HCT116 (cell line): ENCODE results near the gene TIAM2. TPM values are rescaled to one million over a fixed set of nuclear protein-coding genes. Genes with fewer than 3 reads are reported as not detected.

Source experiments
- ATAC-seq: fragments of 200-7000 bp; cut with Tn5 transposase; 2 replicates; pipeline ENCODE4 v1.9.1; 2020; ENCODE audit warnings: mild to moderate bottlenecking, moderate library complexity
- BruUV-seq: library from RNA; stranded (reverse); fragments of 400-500 nt; replicated peaks from 2 replicates; lab custom pipeline; 2021; lab: Mats Ljungman, UMichigan
- CTCF ChIA-PET: fragments of 300-600 bp; sonication (Branson Sonifier 250); formaldehyde crosslinking; loops from one replicate; lab custom pipeline; 2021; ENCODE audit warnings: antibody characterized with exemption; lab: Charles Lee
- POLR2A ChIA-PET: fragments of 300-600, 350-600 bp; sonication (Branson Sonifier 250); formaldehyde crosslinking; loops from one replicate; lab custom pipeline; 2021; ENCODE audit warnings: antibody characterized with exemption; lab: Charles Lee
- RAD21 ChIA-PET, 2 experiments: fragments of 300-600 bp; sonication (Branson Sonifier 250); formaldehyde crosslinking; loops; one replicate each; lab custom pipeline; 2023; ENCODE audit warnings: low total read pairs in 2 of 2; ENCODE audit not compliant: uncharacterized antibody in 2 of 2, unreplicated experiment in 2 of 2, low non-redundant PET in 1 of 2; lab: Charles Lee
- DNase-seq: peaks from one replicate; pipeline ENCODE4 v3.0.0-alpha.2; 2010; ENCODE audit warnings: low read depth, low spot score
- H2AFZ ChIP-seq: fragments of 200-600 bp; shearing (Covaris generic), sonication (generic); 2 replicates; pipeline ENCODE4 v1.6.1; 2017; ENCODE audit warnings: low read depth, mixed run types, mixed read lengths, antibody characterized with exemption, low read length; ENCODE audit not compliant: poor library complexity, severe bottlenecking
- H3K27ac ChIP-seq: 2 replicates; pipeline ENCODE4 v1.5.1; 2012; ENCODE audit warnings: low read depth, low read length
- H3K27me3 ChIP-seq: fragments of 200-600 bp; sonication (generic); 2 replicates; pipeline ENCODE4 v1.6.1; 2016; ENCODE audit warnings: mixed run types, low read length, mixed read lengths; ENCODE audit not compliant: insufficient read depth
- H3K36me3 ChIP-seq, 2 experiments: fragments of 200-500 bp in 1 of 2; fragments of 200-600 bp in 1 of 2; sonication (Bioruptor generic) in 1 of 2; sonication (generic) in 1 of 2; 2 replicates each; pipeline versions ENCODE4 v1.5.1 to v1.6.1; 2014 to 2016; ENCODE audit warnings: low read length in 2 of 2, inconsistent platforms in 1 of 2, mixed read lengths in 1 of 2, mixed run types in 1 of 2; ENCODE audit not compliant: insufficient read depth in 2 of 2, control insufficient read depth in 1 of 2
- H3K4me1 ChIP-seq, 2 experiments: fragments of 200-600 bp in 1 of 2; sonication (generic) in 1 of 2; 2 replicates each; pipeline versions ENCODE4 v1.5.1 to v1.6.1; 2012 to 2017; ENCODE audit warnings: low read length in 2 of 2, inconsistent platforms in 1 of 2, mild to moderate bottlenecking in 1 of 2, mixed read lengths in 1 of 2, mixed run types in 1 of 2, moderate library complexity in 1 of 2; ENCODE audit not compliant: insufficient read depth in 2 of 2, control insufficient read depth in 1 of 2
- H3K4me2 ChIP-seq: fragments of 200-600 bp; sonication (generic); 2 replicates; pipeline ENCODE4 v1.6.1; 2017; ENCODE audit warnings: mixed run types, low read length, mixed read lengths
- H3K4me3 ChIP-seq, 2 experiments: fragments of 200-600 bp in 1 of 2; sonication (generic) in 1 of 2; replicated peaks in 1 of 2; 2 replicates each; pipeline ENCODE4 v1.5.1; 2011 to 2016; ENCODE audit warnings: low read length in 2 of 2, control low read depth in 1 of 2, low read depth in 1 of 2, mild to moderate bottlenecking in 1 of 2, mixed read lengths in 1 of 2, mixed run types in 1 of 2
- H3K79me2 ChIP-seq: fragments of 200-600 bp; sonication (generic); 2 replicates; pipeline ENCODE4 v1.6.1; 2017; ENCODE audit warnings: mild to moderate bottlenecking, mixed run types, low read length, moderate library complexity, mixed read lengths; ENCODE audit not compliant: insufficient read depth
- H3K9ac ChIP-seq: fragments of 200-600 bp; sonication (generic); 2 replicates; pipeline ENCODE4 v1.6.1; 2016; ENCODE audit warnings: low read length, mixed read lengths
- H3K9me2 ChIP-seq: fragments of 200-600 bp; sonication (generic), shearing (Covaris generic); 2 replicates; pipeline ENCODE4 v1.6.1; 2017; ENCODE audit warnings: mixed run types, mild to moderate bottlenecking, moderate library complexity; ENCODE audit not compliant: insufficient read depth
- H3K9me3 ChIP-seq, 2 experiments: fragments of 200-500 bp in 1 of 2; fragments of 200-600 bp in 1 of 2; sonication (Bioruptor generic) in 1 of 2; sonication (generic) in 1 of 2; 2 replicates each; pipeline ENCODE4 v1.6.1; 2014 to 2017; ENCODE audit warnings: low read length in 2 of 2, mixed read lengths in 2 of 2, inconsistent platforms in 1 of 2, low read depth in 1 of 2, mild to moderate bottlenecking in 1 of 2, mixed run types in 1 of 2, moderate library complexity in 1 of 2; ENCODE audit not compliant: control insufficient read depth in 1 of 2, insufficient read depth in 1 of 2
- H4K20me1 ChIP-seq: fragments of 200-600 bp; sonication (generic), shearing (Covaris generic); 2 replicates; pipeline ENCODE4 v1.6.1; 2017; ENCODE audit warnings: mixed run types, mild to moderate bottlenecking, moderate library complexity; ENCODE audit not compliant: insufficient read depth
- CBX3 ChIP-seq: IDR thresholded peaks from 2 replicates; pipeline ENCODE4 v1.6.1; 2012; ENCODE audit warnings: low read depth
- CEBPB ChIP-seq: IDR thresholded peaks from 2 replicates; pipeline ENCODE4 v1.6.1; 2012; ENCODE audit warnings: low read depth
- EGR1 ChIP-seq: IDR thresholded peaks from 2 replicates; pipeline ENCODE4 v1.6.1; 2012; ENCODE audit warnings: low read depth
- ELF1 ChIP-seq: IDR thresholded peaks from 2 replicates; pipeline ENCODE4 v1.6.1; 2012; ENCODE audit warnings: low read depth, borderline replicate concordance
- EZH2phosphoT487 ChIP-seq: fragments of 200-600 bp; IDR thresholded peaks from 2 replicates; pipeline ENCODE4 v1.6.1; 2018; ENCODE audit warnings: antibody characterized with exemption, borderline replicate concordance
- FOSL1 ChIP-seq: IDR thresholded peaks from 2 replicates; pipeline ENCODE4 v1.6.1; 2012; ENCODE audit warnings: low read depth
- JUND ChIP-seq: IDR thresholded peaks from 2 replicates; pipeline ENCODE4 v1.6.1; 2012
- POLR2A ChIP-seq: IDR thresholded peaks from 2 replicates; pipeline ENCODE4 v1.7.0; 2011; ENCODE audit warnings: borderline replicate concordance; ENCODE audit not compliant: insufficient read depth, insufficient read length; ENCODE audit errors: extremely low read depth
- POLR2AphosphoS5 ChIP-seq: IDR thresholded peaks from 2 replicates; pipeline ENCODE4 v1.6.1; 2011; ENCODE audit warnings: mild to moderate bottlenecking, low read depth, low read length, moderate library complexity
- RAD21 ChIP-seq: IDR thresholded peaks from 2 replicates; pipeline ENCODE4 v1.6.1; 2012; ENCODE audit warnings: low read depth, mild to moderate bottlenecking
- SIN3A ChIP-seq: IDR thresholded peaks from 2 replicates; pipeline ENCODE4 v1.6.1; 2012; ENCODE audit warnings: low read depth
- SP1 ChIP-seq: IDR thresholded peaks from 2 replicates; pipeline ENCODE4 v1.6.1; 2012; ENCODE audit warnings: low read depth
- TCF7L2 ChIP-seq: IDR thresholded peaks from 2 replicates; pipeline ENCODE4 v1.7.0; 2011; ENCODE audit warnings: borderline replicate concordance, inconsistent platforms; ENCODE audit not compliant: insufficient read depth, insufficient read length; ENCODE audit errors: extremely low read depth
- YY1 ChIP-seq: IDR thresholded peaks from 2 replicates; pipeline ENCODE4 v1.6.1; 2011; ENCODE audit warnings: low read length, low read depth, moderate library complexity, mild to moderate bottlenecking; ENCODE audit not compliant: insufficient replicate concordance; ENCODE audit errors: extremely low read depth
- ZFX ChIP-seq: fragments of 450-650 bp; IDR thresholded peaks from 2 replicates; pipeline ENCODE4 v1.6.1; 2017
- intact Hi-C: fragments of 100-400 bp; cut with micrococcal nuclease; formaldehyde crosslinking; loops from 2 replicates; pipeline ENCODE4 v1.10.0; 2022
- total RNA-seq: library from RNA; stranded (reverse); gene quantifications from one replicate; pipeline ENCODE4 v1.2.1, GENCODE V29; 2021; ENCODE audit not compliant: unreplicated experiment
- TF ChIP-seq, protein P1 (sequence below): IDR thresholded peaks from 2 replicates; pipeline ENCODE4 v1.6.1; 2012; ENCODE audit warnings: low read depth
- TF ChIP-seq, protein P2 (sequence below): IDR thresholded peaks from 2 replicates; pipeline ENCODE4 v1.6.1; 2012

TIAM2 gene
- total RNA-seq, 1 experiment from 2014 or later, result 9.4 TPM

DNA sequence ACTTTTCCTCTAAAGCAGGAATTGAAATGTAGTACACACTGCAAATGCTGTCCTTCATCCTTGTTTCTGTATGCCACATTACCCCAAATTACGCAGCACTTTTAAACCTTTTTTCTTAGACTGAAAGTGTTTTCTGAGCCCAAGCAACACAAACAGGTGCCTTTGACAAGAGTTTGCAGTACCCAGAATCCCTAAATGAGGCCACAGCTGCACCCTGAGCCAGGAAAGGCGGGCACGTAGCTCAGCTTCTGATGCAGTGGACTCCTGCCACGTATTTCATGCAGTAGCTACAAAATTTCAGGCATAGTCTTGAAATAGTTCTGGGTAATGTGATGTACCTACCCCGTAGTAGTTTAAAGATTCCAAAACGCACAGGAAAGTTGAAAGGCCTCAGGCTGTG, 237.7 kb downstream of the TIAM2 start:
- H3K79me2 ChIP-seq, result no peaks in the 10 kb centered on the region
- H3K27ac ChIP-seq, result no peak overlapping the region
- H3K4me1 ChIP-seq, result no peaks in the 10 kb centered on the region
- TF ChIP-seq, protein P1, sequence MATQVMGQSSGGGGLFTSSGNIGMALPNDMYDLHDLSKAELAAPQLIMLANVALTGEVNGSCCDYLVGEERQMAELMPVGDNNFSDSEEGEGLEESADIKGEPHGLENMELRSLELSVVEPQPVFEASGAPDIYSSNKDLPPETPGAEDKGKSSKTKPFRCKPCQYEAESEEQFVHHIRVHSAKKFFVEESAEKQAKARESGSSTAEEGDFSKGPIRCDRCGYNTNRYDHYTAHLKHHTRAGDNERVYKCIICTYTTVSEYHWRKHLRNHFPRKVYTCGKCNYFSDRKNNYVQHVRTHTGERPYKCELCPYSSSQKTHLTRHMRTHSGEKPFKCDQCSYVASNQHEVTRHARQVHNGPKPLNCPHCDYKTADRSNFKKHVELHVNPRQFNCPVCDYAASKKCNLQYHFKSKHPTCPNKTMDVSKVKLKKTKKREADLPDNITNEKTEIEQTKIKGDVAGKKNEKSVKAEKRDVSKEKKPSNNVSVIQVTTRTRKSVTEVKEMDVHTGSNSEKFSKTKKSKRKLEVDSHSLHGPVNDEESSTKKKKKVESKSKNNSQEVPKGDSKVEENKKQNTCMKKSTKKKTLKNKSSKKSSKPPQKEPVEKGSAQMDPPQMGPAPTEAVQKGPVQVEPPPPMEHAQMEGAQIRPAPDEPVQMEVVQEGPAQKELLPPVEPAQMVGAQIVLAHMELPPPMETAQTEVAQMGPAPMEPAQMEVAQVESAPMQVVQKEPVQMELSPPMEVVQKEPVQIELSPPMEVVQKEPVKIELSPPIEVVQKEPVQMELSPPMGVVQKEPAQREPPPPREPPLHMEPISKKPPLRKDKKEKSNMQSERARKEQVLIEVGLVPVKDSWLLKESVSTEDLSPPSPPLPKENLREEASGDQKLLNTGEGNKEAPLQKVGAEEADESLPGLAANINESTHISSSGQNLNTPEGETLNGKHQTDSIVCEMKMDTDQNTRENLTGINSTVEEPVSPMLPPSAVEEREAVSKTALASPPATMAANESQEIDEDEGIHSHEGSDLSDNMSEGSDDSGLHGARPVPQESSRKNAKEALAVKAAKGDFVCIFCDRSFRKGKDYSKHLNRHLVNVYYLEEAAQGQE, result no peak
- TF ChIP-seq ELF1 (no peak), TCF7L2 (no peak), SP1 (no peak), JUND (no peak), POLR2A (no peak), CEBPB (no peak), FOSL1 (no peak), YY1 (no peak), POLR2AphosphoS5 (no peak), EGR1 (no peak), RAD21 (no peak), ZFX (no peak), SIN3A (no peak), CBX3 (no peak), EZH2phosphoT487 (no peak)
- TF ChIP-seq, protein P2, sequence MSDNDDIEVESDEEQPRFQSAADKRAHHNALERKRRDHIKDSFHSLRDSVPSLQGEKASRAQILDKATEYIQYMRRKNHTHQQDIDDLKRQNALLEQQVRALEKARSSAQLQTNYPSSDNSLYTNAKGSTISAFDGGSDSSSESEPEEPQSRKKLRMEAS, result no peak
- H3K9ac ChIP-seq, result no peak overlapping the region
- H3K27me3 ChIP-seq, result no peaks in the 10 kb centered on the region
- H3K4me2 ChIP-seq, result no peak overlapping the region
- intact Hi-C loops, result no loop called here
- no peaks in the 10 kb centered on the region; a peak in 1 of 4 replicates for H3K9me3 ChIP-seq
- ATAC-seq, result no peak
- BruUV-seq, result no TSS peak
- ChIA-PET CTCF (no interaction called here), RAD21 (no interaction called here), POLR2A (no interaction called here)
- H3K36me3 ChIP-seq, result no peaks in the 10 kb centered on the region
- H3K9me2 ChIP-seq, result no peaks in the 10 kb centered on the region
- DNase-seq, result no peak
- no peak overlapping the region for H2AFZ ChIP-seq
- no peaks in the 10 kb centered on the region for H4K20me1 ChIP-seq
- no peak overlapping the region for H3K4me3 ChIP-seq
